Measurements from ENCODE around the gene CEP170B.

DNA sequence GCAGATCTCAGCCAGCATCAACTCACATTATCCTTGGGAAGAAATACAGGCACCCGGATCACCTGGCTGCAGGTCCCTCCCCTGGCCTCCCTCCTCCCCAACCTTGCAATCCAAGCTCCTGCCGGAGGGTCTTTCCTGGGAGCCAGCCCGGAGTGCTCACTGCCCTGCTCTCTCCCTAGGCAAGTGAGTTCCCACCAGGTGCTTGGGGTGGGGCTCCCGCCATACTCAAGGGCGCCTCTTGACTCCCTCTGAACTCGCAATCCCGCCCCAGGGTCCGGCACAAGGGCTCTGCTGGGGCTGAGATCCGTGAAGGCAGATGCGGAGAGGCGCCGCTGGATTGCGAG is 1.2 kb upstream of the CEP170B start:
- TF ChIP-seq, protein P1, sequence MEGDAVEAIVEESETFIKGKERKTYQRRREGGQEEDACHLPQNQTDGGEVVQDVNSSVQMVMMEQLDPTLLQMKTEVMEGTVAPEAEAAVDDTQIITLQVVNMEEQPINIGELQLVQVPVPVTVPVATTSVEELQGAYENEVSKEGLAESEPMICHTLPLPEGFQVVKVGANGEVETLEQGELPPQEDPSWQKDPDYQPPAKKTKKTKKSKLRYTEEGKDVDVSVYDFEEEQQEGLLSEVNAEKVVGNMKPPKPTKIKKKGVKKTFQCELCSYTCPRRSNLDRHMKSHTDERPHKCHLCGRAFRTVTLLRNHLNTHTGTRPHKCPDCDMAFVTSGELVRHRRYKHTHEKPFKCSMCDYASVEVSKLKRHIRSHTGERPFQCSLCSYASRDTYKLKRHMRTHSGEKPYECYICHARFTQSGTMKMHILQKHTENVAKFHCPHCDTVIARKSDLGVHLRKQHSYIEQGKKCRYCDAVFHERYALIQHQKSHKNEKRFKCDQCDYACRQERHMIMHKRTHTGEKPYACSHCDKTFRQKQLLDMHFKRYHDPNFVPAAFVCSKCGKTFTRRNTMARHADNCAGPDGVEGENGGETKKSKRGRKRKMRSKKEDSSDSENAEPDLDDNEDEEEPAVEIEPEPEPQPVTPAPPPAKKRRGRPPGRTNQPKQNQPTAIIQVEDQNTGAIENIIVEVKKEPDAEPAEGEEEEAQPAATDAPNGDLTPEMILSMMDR (IDR thresholded peaks at IDR 0.05): no peak
- no peak for TF ChIP-seq POLR2A (IDR thresholded peaks at IDR 0.05)
- no peak for TF ChIP-seq POLR2AphosphoS5 (IDR thresholded peaks at IDR 0.05)
